NCI-H446 (cell line): Measurements from ENCODE around the gene FNIP2.
"Not testable (repeated sequence)": the region's sequence is repeated elsewhere in the genome, so short reads cannot be mapped to it uniquely, and the experiment has no call there.

Source experiments
- DNase-seq, 2 experiments: peaks; one replicate each; lab custom pipeline; 2025; lab: John Stamatoyannopoulos, UW

The FNIP2 gene

GRCh38 chr4:158793021-158793420 is 24.2 kb downstream of the FNIP2 start:
- DNase-seq, result no peak

DNA sequence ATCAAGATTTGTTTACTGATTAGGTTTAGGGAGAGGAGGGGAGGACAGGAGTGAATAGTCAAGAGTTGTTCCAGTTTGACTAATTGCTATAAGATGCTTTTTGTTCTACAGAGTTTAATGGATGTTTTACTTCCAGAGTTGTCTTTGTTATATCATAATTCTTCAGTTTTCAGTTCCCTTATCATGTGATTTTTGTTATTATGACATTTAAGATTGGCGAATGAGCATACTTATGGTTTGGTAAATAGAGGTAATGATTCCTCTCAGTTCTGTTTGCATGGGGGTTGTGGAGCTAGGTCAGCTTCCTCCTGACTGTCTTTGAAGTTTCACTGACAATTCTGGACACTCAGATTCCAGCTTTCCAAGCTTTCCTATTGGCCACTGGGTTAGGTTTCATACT is 24.6 kb downstream of the FNIP2 start:
- DNase-seq, result not testable (repeated sequence)

DNA sequence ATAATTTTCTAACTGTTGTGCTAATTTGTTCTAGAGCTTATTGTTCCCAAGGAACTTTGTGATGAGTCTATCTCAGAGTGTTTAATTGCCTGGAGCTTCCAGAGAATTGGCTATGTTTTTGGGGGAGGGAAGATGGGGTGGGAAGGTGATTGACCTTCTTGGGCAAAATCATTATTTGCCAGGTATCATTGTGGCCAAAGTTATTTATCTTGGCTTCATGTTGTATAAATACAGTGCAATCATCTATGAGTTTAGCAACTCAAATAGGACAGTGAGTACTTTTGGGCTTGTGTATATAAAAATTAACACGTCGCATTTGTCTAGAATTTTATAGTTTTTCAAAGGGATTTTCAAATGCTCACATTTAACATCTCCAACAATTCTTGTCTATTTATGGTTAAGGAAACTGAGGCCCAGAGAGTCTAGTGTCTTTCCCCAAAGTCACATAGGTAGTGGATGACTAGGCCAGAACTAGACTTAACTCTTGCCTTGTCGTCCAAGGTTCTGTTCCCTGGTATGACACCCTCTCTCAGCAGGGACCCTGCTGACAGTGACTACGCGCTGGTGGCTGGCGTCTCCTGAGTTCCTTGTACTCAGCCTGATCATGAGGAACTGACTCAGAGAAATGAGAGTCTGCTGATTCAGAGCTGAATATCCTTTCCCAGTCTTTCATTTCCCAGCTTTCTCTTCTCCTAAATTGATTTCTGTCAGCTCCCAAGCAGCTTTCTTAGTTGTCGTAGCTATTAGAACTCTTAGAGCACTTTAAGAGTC is 27.7 kb downstream of the FNIP2 start:
- no peak for DNase-seq

DNA sequence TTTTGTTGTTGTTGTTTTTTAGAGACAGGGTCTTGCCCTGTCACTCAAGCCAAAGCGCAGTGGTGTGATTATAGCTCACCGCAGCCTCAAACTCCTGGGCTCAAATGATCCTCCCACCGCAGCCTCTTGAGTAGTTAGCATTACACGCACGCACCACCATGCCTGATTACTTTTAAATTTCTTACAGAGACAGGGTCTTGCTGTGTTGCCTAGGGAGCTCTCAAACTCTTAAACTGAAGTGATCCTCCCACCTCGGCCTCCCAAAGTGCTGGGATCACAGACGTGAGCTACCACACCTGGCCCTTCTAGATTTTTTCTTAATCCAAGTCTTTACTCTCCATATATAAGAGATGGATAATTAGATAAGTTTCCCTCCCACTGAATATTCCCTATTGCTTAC is 29.2 kb downstream of the FNIP2 start:
- DNase-seq, result no peak

- no peak for DNase-seq
These were observed 30.4 kb downstream of the FNIP2 start for GRCh38 chr4:158799013-158799770.

GRCh38 chr4:158799856-158800255 is 31.0 kb downstream of the FNIP2 start:
- no peak for DNase-seq

GRCh38 chr4:158801066-158801465 is 32.2 kb downstream of the FNIP2 start:
- no peak for DNase-seq

DNA sequence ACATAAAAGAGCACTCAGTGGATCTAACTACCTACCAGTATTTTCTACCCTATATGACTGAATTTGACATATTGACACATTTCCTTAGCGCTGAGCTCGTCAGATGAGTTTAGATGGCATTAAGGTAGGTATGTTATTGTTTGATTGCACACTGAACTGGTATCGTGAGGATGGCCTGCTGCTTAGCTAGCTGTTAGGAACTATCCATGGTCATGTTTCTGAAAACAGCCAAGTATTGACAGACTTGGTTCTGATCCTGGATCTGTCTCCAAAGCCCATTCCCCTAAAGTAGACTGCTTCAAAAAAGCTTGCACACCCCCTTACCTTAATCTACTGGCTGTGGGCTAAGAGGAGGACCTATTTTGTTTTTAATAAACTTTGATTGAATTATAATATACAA is 32.9 kb downstream of the FNIP2 start:
- no peak for DNase-seq

DNA sequence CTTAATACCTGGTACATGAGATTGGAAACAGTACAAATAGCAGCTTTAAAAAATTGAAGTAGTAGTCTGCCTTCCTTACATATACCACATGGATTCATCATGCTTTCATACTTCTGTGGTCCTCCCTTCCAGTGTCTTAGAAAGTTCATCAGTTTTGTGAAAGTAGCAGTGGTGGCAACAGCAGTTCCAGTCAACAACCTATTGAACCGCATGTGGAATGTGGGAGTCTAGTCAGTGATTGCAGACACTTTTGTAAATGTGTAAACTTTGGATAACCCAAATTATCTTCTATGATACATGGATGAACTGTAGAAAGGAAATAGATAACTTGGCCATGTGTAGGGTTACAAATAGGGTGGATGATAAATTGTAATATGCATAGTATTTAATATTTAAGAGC is 34.1 kb downstream of the FNIP2 start:
- DNase-seq, result no peak

DNA sequence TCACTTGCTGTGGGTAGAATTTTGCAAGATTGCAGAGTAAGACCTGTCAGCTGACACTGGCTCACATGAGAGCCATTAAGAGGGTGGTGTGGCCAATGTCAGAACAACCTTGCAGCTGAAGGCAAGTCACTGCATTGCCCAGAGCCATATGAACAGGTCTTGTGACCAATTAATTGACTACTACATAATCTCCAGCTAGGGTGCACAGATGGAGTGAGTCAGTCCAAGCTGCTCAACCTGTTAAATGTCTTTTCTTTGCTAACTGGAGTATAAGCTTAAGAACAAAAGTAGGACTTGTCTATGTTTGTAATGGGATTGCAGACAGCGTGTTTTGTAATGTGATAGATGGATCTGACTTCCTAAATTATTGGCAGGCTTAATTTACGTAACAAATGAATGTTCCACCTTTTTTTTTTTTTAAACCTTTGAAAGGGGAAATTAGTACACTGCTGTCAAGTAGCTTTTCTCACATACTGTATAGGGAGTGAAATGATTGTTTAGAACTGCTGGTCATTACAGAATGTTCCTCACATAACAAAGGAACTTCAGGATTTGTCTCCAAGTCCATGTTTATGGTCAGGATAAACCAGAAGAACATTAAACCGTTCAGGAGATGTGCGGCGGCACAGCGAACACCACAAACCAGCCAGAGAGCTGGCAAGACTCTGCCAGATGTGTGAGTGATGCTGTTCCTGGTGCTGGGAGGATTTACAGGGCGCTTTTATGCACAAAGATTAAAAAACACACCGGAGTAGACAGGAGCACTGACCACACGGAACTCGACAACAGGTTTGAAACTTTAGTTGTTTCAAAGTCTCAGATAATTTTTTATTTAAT is 37.0 kb downstream of the FNIP2 start:
- DNase-seq, result peak; percentile 29 to 78

DNA sequence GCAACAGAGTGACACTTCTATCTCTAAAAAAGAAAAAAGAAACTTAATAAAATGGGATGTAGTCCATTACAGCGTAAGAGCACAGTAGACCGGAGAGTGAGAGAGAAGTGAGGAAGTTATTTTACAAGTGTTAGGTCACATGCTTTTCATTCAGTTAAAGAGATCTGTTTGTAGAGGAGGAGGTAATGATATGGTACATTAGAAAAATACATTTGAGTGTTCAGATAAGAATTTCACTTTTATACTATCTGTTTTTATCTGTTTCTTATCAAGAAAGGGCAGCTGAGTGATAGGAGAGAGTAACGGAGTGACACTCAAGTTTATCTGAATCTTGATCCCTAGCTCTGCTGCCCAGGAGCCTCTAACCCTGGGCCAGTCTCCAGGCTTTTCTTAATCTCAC is 38.9 kb downstream of the FNIP2 start:
- no peak for DNase-seq

DNA sequence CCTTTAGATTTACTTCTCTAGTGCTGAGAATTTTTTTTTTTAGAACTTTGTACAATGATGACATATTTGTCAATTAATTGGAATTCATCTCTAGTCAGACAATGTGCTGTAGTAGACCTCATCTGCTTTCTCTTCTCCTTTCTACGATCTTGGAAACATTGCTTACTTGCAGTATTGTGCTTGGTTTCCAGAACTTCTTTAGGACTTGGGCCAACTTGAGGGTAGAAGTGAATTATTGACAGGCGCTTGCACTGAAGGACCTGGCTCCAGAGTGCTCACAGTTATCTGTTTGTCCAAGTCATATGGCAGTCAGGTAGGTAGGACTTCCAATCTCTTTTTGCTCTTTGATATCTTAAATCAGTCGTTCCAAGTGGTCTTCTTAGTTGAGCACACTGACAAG is 39.6 kb downstream of the FNIP2 start:
- no peak for DNase-seq

DNA sequence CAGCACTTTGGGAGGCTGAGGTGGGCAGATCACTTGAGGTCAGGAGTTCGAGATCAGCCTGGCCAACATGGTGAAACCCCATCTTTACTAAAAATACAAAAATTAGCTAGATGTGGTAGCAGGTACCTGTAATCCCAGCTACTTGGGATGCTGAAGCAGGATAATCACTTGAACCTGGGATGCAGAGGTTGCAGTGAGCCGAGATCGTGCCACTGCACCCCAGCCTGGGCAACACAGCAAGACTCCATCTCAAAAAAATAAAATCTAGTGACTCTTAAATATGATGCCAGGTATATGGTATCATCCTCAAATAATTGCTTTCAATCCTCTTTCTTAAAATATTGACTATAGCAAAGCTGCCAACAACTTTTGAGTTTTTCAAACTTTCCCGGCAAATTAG is 40.4 kb downstream of the FNIP2 start:
- DNase-seq, result not testable (repeated sequence)

GRCh38 chr4:158809611-158810486 is 41.0 kb downstream of the FNIP2 start:
- no peak for DNase-seq

- no peak for DNase-seq
These were observed 41.8 kb downstream of the FNIP2 start for GRCh38 chr4:158810487-158811215.

GRCh38 chr4:158811216-158811540 is 42.4 kb downstream of the FNIP2 start:
- DNase-seq, result no peak

GRCh38 chr4:158811704-158812103 is 42.9 kb downstream of the FNIP2 start:
- no peak for DNase-seq

DNA sequence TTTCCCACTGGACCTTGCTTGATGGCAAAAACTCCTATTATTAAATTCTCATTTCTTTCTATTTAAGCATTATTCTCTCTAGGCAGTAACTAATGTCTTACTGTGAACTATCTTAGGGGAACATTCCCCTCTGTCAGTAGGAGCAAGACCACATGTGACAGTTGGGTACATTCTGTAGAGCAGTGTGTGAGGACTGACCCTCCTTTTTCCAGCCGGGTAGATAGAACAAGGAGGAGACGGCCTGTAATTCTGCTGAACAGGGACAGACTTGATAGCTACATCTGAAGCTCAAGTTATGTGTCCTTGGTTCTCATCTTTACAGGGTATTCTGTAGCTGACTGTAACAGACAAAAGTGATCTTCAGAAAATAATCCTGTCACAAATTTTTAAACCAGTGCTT is 43.3 kb downstream of the FNIP2 start:
- DNase-seq, result no peak

DNA sequence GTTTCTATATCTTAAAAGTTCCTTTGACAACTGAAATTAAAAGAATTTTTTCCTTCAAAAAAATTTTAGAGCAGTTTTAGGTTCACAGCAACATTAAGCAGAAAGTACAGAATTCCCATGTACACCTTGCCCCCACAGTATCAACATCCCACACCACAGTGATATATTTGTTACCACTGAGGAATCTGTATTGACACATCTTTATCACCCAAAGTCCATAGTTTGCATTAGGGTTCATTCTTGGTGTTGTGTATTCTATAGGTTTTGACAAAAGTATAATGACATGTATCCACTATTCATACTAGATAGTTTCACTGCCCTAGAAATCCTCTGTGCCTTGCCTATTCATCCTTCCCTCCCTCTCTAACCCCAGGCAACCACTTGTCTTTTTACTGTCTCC is 43.7 kb downstream of the FNIP2 start:
- no peak for DNase-seq

GRCh38 chr4:158813113-158813512 is 44.3 kb downstream of the FNIP2 start:
- DNase-seq, result no peak

DNA sequence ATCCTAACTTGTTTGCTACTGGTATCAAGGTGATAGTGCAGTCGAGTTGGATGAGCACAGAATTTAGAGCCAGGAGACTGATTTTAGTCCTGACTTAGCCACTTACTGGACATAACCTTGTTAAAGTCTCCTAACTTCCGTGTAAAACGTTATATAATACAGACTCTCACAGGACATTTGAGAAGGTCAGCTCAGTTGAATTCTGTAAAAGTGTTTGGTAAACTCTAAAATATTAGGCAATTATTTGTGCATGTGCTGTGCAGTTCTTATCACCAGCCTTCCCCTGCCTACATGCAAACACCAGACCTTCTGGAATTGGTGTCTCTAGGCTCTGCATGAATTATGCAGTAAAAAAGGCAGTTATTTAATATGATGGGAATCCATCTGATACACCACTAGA is 45.4 kb downstream of the FNIP2 start:
- DNase-seq, result no peak
